GM19468 (cell line): ENCODE data around the gene RAB26.
"Not testable (repeated sequence)": the region's sequence is repeated elsewhere in the genome, so short reads cannot be mapped to it uniquely, and the experiment has no call there.

Experiments
- ATAC-seq: cut with Tn5 transposase; IDR thresholded peaks from one replicate; pipeline ENCODE4 v1.9.1; 2021; ENCODE audit warnings: mild to moderate bottlenecking, moderate library complexity, moderate number of reproducible peaks; ENCODE audit not compliant: unreplicated experiment; ENCODE audit errors: extremely low read depth

The RAB26 gene

DNA sequence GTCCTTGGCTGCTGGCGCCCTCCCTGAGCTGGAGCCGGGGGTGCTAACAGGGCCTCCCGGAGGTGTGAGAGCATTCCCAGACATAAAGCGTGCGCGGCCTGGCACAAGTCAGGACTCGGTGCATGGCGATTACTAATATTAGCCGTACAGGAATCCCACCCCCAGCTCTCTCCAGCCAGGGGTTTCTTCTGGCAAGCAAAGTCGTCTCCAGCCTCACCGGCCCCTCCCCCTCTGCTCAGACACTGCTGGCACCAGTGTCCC is 43.0 kb downstream of the RAB26 start:
- ATAC-seq = no peak

DNA sequence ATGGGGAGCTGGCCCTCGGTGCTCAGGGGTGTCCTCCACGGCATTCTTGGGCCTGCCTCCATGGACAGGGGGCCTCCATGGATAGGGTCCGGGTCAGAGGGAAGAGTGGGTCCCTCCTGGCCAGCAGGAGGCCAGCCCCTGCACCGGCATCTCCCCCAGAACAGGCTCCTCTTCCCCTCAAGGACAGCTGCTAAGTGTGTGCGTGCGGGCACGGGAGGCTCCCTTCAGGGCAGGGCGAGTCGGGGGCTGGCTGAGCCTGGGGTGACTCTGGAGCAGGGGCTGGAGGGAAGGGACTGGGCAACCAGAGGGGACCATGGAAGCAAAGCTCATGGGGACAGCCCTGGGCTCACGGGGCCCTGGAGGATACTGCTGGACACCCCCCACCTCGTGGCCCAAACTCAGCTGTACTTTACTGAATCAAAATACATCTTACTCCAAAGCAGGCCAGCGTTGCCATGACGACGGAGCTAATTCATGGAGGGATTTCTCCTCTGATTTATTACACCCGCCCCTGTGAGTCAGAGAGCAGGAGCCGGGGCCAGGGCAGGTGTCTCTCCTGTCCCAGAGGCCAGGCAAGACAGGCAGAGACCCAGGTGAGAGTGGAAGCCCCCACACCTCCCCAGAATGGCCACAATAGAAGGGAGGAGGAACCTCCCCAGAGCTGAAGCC is 45.9 kb downstream of the RAB26 start:
- ATAC-seq = no peak

DNA sequence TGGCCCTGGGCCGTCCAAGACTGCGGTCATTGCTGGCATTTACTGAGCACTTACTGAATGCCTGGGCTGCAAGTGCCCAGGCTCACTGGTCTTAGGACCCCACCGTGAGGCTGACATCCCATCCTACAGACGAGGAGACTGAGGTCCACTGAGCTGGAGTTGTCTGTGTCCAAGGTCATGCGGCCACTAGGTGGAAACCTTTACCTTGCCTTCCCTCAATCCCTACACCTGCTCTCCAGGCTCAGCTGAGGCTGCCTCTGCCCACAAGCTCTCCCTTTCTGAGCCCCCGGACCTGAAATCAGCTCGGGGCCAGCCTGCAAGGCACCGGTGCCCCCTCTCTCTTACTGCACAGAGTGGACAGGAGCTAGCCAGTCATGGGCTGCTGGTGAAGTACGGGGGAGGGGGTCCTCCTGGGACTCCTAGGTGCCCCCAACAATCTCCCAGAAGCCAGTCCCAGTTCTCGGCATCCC is 46.5 kb downstream of the RAB26 start:
- no peak for ATAC-seq

DNA sequence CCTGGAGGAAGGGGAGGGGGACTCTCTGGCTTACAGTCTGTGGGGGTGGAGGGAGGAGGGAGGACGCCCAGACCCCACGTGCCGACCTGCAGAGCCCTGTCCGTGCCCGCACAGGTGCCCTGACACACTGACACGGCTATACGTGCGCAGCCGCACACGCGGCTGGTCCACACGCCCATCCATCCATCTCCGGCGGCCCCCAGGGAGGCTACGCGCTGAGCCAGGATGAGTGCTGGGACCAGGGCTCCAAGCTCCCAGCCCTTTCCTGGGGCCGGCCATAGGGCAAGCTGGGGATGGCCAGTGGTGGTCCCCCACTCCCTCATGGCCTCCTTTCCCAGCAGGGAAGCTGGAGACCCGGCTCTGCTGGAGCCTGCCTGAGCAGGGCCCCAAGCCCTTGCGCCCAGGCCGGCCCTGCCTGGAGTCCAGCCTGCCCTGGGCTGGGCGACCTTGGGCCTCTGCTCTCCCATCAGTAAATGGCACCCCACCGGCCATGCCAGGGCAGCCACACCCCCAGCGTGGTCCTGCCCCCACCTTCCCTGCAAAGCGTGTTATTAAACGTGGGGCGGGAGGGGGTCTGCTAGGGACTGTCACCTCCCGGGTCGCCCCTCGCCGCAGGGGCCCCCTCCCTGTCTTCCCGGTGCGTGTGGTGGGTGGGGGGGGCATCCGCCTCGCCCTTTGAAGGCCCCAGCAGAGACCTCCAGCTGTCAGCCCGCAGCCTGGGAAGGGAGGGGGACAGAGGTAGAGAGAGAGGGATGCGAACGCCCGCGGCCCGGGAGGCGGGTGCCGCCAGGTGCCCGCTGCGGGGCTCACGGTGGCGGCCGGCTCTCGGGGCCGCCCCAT is 47.1 kb downstream of the RAB26 start:
- ATAC-seq = no peak

DNA sequence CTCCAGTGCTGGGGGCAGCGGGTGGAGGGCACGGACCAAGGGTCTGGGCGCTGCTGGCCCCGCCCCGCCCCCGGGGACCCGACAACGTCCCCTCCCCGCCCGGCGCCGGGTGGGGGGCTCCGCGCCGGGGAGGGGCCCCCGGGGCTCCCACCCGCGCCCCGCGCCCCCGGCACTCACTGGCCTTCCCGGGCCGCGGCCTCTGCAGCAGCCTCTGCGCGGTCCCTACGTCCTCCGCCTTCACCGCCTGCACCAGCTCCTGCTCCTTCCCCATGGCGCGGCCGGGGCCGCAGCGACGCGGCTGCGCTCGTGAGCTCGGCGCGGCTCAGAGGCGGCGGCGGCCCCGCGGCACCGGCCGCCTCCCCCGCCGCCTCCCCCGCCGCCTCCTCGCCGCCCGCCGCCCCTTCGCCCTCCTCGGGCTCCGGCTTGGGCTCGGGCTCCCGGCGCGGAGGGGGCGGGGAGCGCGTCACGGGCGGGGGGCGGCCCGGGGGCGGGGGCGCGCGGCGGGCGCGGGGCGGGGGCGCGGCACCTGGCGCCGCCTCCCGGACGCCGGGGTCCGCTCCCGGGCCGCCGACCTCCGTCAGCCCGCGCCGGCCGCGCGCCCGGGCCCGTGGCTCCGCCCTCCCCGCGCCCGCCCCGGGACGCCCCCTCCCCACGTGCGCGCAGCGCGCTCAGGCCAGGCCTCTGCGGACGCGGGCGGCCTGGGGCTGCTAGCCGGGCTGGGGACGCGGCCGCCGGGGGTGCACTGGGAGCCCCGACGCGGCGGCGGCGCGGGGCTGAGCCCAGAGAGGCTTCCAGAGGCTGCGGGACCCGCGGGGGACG is 47.9 kb downstream of the RAB26 start, which contains the start of gene CASKIN1:
Gene CASKIN1 (minus strand): TSS at position 444 of the 819 bp plus-strand sequence. CDS start 173 bp downstream, at position 271.
- no peak for ATAC-seq

DNA sequence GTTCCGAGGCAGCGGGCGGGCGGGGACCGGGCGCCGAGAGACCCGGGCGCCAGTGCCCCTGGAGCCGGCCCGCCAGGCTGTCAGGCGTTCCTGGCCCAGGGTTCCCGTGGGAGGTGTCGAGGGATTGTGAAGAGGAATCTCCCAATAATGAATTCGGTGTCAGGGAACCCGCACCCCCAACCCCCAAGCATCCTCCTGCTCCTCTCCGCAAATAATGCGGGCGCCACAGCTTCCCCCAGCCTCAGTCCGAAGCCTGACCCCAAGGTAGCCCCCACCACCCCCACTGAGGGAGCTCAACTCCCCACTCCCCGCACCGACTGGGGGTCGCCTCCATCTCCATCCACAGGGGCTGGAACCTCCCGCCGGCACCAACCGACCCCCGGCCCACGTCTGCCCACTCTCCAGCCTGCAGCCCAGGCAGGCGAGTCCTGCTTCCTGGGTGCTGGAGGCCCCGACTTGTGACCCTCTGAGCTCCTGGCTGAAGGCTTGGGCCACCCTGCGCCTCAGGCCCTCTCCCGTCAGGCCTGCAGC is 48.6 kb downstream of the RAB26 start:
- ATAC-seq = no peak

DNA sequence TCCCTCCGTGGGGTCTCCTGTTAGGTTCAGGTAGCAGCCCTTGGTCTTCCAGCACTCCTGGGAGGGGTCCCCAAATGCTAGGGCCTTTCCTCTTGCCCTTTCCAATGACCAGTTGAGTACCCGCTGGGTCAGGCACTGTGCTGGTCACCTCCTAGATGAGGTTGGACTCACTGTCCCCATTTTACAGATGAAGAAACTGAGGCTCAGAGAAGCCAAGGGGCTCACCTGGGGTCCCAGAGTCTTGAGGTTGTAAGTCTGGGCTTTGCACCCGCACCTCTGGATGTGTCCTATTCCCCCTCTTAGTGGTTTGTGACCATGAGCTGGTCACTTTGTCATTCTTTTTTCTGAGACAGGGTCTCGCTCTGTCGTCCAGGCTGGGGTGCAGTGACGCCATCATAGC is 49.3 kb downstream of the RAB26 start:
- ATAC-seq = no peak

DNA sequence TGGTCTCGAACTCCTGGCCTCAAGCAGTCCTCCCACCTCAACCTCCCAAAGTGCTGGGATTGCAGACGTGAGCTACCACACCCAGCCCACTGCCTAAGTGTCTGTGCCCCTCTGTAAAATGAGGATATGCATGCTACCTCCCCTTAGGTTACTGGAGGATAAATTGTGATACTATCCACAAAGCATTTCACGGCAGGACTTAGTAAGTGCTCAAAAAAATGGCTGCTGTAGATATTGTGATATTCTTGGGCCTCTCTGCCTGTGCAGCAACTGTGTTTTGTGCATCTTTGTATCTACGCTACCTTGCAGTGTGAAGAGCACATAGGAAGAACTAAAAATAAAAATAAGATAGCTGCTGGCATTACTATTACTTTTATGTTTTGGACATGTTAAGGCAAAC is 49.9 kb downstream of the RAB26 start:
- no peak for ATAC-seq

DNA sequence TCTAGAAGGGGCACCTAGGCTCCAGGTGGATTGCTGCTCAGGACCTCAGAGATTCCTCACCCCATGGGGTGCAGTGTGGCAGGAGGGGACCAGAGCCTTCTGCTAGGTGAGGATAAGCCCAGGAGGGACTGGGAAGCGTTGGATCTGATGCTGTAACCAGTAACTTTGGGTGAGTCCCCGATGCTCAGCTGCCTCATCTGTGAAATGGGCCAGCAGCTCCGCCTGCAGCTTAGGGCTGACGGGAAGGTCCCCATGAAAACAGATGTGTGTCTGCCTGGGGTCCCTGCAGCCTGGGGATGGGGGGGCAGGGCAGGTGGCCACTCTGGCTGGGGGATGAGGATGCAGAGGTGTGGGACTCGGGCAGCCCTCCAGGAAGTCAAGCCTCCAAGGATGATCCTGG is 50.7 kb downstream of the RAB26 start:
- no peak for ATAC-seq

DNA sequence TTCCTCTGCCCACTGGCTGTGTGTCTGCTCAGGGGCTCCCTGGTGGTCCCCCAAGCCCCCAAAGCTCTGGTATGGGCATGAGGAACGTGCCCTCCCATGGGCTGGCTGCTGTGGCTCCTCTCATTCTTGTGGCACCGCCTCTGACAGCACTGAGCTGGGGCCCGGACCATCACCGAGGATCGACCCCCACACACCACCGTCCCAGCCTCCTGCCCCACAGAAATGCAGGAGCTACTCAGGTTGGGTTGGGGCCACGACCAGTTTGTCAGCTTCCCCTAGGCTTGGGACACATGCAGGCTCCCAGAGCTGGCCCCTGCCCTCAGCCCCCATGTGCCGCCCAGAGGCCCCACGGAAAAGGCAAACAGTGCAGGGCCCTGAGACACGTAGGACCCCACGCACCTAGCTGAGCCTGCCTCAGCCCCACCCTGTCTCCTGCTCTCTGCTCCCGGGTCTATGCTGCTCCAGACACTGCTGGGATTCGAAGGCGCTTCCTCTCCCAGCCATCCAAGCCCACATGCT is 51.3 kb downstream of the RAB26 start:
- no peak for ATAC-seq

DNA sequence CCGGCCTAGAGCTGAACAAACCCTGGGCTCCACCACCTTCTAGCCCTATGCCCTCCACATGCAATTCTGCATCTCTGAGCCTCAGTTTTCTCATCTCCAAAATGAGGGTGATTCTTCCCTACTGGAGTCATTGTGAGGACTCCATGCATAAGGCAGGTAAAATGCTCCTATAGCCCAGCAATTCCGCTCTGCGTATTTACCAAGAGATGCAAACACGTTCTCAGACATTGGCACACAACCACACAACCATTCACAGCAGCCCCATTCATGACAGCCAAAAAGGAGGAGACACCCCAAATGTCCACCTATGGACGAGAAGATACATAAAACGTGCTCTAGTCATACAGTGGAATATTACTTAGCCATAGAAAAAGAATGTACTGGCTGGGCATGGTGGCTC is 51.9 kb downstream of the RAB26 start:
- ATAC-seq = no peak

DNA sequence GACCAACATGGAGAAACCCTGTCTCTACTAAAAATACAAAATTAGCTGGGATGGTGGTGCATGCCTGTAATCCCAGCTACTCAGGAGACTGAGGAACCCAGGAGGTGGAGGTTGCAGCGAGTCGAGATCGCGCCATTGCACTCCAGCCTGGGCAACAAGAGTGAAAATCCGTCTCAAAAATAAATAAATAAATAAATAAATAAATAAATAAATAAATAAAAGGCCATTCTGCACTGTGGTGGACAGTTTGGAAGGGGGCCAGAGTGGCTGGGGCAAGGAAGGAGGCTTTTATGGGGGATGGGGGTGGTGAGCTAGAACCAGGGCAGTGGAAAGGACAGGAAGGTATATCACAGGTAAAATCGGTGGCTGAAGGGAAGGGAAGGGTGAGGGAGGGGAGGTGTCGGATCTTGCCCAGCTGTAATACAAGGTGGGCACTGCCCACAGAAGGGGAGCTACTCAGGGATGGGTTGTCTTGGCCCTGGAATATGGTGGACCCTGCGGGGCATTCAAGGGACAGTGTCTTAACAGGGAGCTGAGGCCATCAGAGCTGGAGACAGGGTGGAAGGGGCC is 54.8 kb downstream of the RAB26 start:
- not testable (repeated sequence) for ATAC-seq
